Naive thymus-derived CD4-positive, alpha-beta T cell (primary cell): ENCODE measurements around the gene CTNNA3. TPM values are rescaled to one million over a fixed set of nuclear protein-coding genes. Genes with fewer than 3 reads are reported as not detected.
"Not testable (repeated sequence)": the region's sequence is repeated elsewhere in the genome, so short reads cannot be mapped to it uniquely, and the experiment has no call there.

Experiments
- ATAC-seq: fragments of 150-1000 bp; cut with Tn5 transposase; 2 replicates; pipeline ENCODE4 v1.10.0; 2021; ENCODE audit warnings: mild to moderate bottlenecking, moderate library complexity
- CTCF ChIA-PET: fragments of 350-600 bp; sonication (Branson Sonifier 250); formaldehyde crosslinking; loops from one replicate; lab custom pipeline; 2021; ENCODE audit warnings: antibody characterized with exemption; lab: Charles Lee
- POLR2A ChIA-PET: fragments of 350-600 bp; sonication (Branson Sonifier 250); formaldehyde crosslinking; loops from one replicate; lab custom pipeline; 2021; ENCODE audit warnings: antibody characterized with exemption, inconsistent platforms; lab: Charles Lee
- DNase-seq, 9 donors: peaks; one replicate each; pipeline versions ENCODE4 v3.0.0 to v3.0.0-alpha.2; 2020 to 2022; ENCODE audit warnings: mixed read lengths in 1 of 9
- H3K27ac ChIP-seq: one replicate; pipeline ENCODE4 v1.7.0; 2013; ENCODE audit warnings: mild to moderate bottlenecking, low read depth, low read length, moderate library complexity
- H3K27me3 ChIP-seq, 2 donors: one replicate each; pipeline ENCODE4 v1.7.0; 2013; ENCODE audit warnings: low read length in 2 of 2, mild to moderate bottlenecking in 2 of 2, moderate library complexity in 2 of 2; ENCODE audit not compliant: control insufficient read depth in 2 of 2, insufficient read depth in 2 of 2
- H3K36me3 ChIP-seq, 3 experiments: 1 replicate in 2 of 3; 2 replicates in 1 of 3; pipeline ENCODE4 v1.7.0; 2013; ENCODE audit warnings: low read length in 3 of 3, mild to moderate bottlenecking in 3 of 3, moderate library complexity in 1 of 3; ENCODE audit not compliant: insufficient read depth in 3 of 3, control insufficient read depth in 2 of 3
- H3K4me1 ChIP-seq, 2 donors: one replicate each; pipeline ENCODE4 v1.7.0; 2013; ENCODE audit warnings: low read length in 2 of 2, mild to moderate bottlenecking in 2 of 2, moderate library complexity in 1 of 2; ENCODE audit not compliant: control insufficient read depth in 2 of 2, insufficient read depth in 2 of 2
- H3K4me3 ChIP-seq: 2 replicates; pipeline ENCODE4 v1.7.0; 2013; ENCODE audit warnings: mild to moderate bottlenecking, low read length
- H3K9me3 ChIP-seq, 3 experiments: 1 replicate in 2 of 3; 2 replicates in 1 of 3; pipeline ENCODE4 v1.7.0; 2013; ENCODE audit warnings: low read length in 3 of 3; ENCODE audit not compliant: control insufficient read depth in 2 of 3
- H3K27ac Mint-ChIP-seq, 9 donors: one replicate each; pipeline ENCODE4 v1.8.0; 2020 to 2022; ENCODE audit warnings: mixed read lengths in 9 of 9, mild to moderate bottlenecking in 8 of 9, moderate library complexity in 5 of 9, inconsistent platforms in 2 of 9
- H3K27me3 Mint-ChIP-seq, 5 donors: one replicate each; pipeline ENCODE4 v1.8.0; 2021 to 2022; ENCODE audit warnings: mixed read lengths in 5 of 5, mild to moderate bottlenecking in 1 of 5
- H3K36me3 Mint-ChIP-seq, 5 donors: one replicate each; pipeline ENCODE4 v1.8.0; 2020 to 2022; ENCODE audit warnings: mixed read lengths in 5 of 5, mild to moderate bottlenecking in 3 of 5, inconsistent platforms in 1 of 5
- H3K4me1 Mint-ChIP-seq, 7 donors: one replicate each; pipeline ENCODE4 v1.8.0; 2020 to 2022; ENCODE audit warnings: mixed read lengths in 7 of 7, mild to moderate bottlenecking in 3 of 7, inconsistent platforms in 1 of 7
- H3K4me3 Mint-ChIP-seq, 10 donors: one replicate each; pipeline ENCODE4 v1.8.0; 2020 to 2022; ENCODE audit warnings: mild to moderate bottlenecking in 10 of 10, mixed read lengths in 10 of 10, moderate library complexity in 6 of 10, inconsistent platforms in 2 of 10
- H3K9me3 Mint-ChIP-seq, 11 donors: one replicate each; pipeline ENCODE4 v1.8.0; 2020 to 2022; ENCODE audit warnings: mixed read lengths in 11 of 11, mild to moderate bottlenecking in 4 of 11, inconsistent platforms in 1 of 11, moderate library complexity in 1 of 11
- intact Hi-C, 2 donors: fragments of 100-400 bp; cut with micrococcal nuclease; formaldehyde crosslinking; loops; one replicate each; pipeline ENCODE4 v1.15.1; 2023
- polyA plus RNA-seq, 2 donors: library from polyadenylated mRNA; unstranded; fragments of 300-500 nt; fragmentation: Illumina TruSeq; gene quantifications; one replicate each; pipeline ENCODE4 v1.2.3, GENCODE V29; 2021
- total RNA-seq, 6 experiments: library from RNA in 5 of 6; stranded (reverse) in 5 of 6; gene quantifications; 1 replicate in 5 of 6; 2 replicates in 1 of 6; pipeline ENCODE4 v1.2.3 and lab custom pipeline; 2021 to 2026

CTNNA3 gene
- total and polyA plus RNA-seq, 7 experiments from 2014 or later: 0.43 to 0.84 (median 0.71) TPM; not detected in 2

DNA sequence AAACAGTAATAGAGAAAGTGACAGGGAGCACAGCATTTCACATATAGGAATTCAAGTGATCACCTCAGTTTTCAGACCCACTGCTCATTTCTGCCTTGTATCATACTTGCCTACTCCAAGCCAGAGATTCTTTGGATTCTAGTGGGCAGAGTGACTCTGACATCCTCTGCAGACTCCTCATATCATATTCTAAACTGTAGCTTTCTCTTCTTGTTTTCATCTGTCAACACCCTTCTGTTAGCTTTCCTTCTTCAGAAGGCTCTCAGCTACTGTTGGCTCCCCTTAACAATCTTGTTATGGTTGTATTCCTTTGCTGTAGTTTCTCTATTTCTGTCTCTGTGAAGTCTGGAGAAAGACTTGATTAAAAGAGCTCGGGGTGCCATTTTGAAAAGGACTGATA lies 120.5 kb downstream of the CTNNA3 start:
- Mint-ChIP-seq H3K36me3 (no peaks in the 10 kb centered on the region), H3K27me3 (peaks cover 0 to 4% (median 0%) of the 10 kb centered on the region in 5 donors), H3K9me3 (peaks cover 0 to 6% (median 0%) of the 10 kb centered on the region in 11 donors), H3K4me1 (no peaks in the 10 kb centered on the region), H3K27ac (peak overlapping the region in 1 of 9 donors; percentile 45), H3K4me3 (no peak overlapping the region)
- Histone ChIP-seq H3K36me3 (no peaks in the 10 kb centered on the region), H3K27me3 (no peaks in the 10 kb centered on the region), H3K27ac (no peak overlapping the region), H3K4me3 (no peak overlapping the region), H3K4me1 (no peaks in the 10 kb centered on the region), H3K9me3 (no peaks in the 10 kb centered on the region)
- no peak for ATAC-seq
- intact Hi-C loops: no loop called here
- CTCF ChIA-PET: no interaction called here
- no peak for DNase-seq
- POLR2A ChIA-PET: no interaction called here

DNA sequence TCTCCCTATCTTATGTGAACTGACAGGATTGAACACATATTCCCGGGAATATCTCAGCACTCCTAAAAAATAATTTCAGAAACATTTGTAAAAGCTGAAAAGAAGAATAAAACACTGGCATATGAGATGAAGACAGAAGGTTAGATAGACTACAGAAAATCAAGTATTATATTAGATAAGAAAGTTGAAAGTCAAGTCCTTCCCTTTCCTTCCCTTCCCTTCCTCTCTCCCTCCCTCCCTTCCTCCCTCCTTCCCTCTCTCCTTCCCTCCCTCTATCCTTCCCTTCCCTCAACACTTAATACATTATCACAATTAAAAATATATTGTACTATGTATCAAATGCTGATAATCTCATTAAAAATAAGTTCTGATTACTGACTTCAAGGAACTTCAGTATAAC lies 122.5 kb downstream of the CTNNA3 start:
- Histone ChIP-seq H3K4me3 (no peak overlapping the region), H3K27me3 (no peaks in the 10 kb centered on the region), H3K36me3 (no peaks in the 10 kb centered on the region), H3K9me3 (no peaks in the 10 kb centered on the region), H3K4me1 (no peaks in the 10 kb centered on the region), H3K27ac (no peak overlapping the region)
- Mint-ChIP-seq H3K27me3 (peaks cover 0 to 9% (median 0%) of the 10 kb centered on the region in 5 donors), H3K36me3 (no peaks in the 10 kb centered on the region), H3K4me1 (no peaks in the 10 kb centered on the region), H3K27ac (no peak overlapping the region), H3K4me3 (no peak overlapping the region), H3K9me3 (peaks cover 0 to 5% (median 0%) of the 10 kb centered on the region in 11 donors)
- ATAC-seq: no peak
- intact Hi-C loops: no loop called here
- ChIA-PET POLR2A (no interaction called here), CTCF (no interaction called here)
- no peak for DNase-seq

GRCh38 chr10:67571503-67571902 lies 124.5 kb downstream of the CTNNA3 start:
- POLR2A ChIA-PET: no interaction called here
- Mint-ChIP-seq H3K4me3 (no peak overlapping the region), H3K27me3 (peaks cover 0 to 9% (median 0%) of the 10 kb centered on the region in 5 donors), H3K4me1 (no peaks in the 10 kb centered on the region), H3K9me3 (no peaks in the 10 kb centered on the region), H3K36me3 (no peaks in the 10 kb centered on the region), H3K27ac (no peak overlapping the region)
- DNase-seq (no peak), ATAC-seq (no peak)
- Histone ChIP-seq H3K4me1 (no peaks in the 10 kb centered on the region), H3K9me3 (no peaks in the 10 kb centered on the region), H3K27me3 (no peaks in the 10 kb centered on the region), H3K36me3 (no peaks in the 10 kb centered on the region), H3K27ac (no peak overlapping the region), H3K4me3 (no peak overlapping the region)
- intact Hi-C loops: no loop called here
- CTCF ChIA-PET: no interaction called here

DNA sequence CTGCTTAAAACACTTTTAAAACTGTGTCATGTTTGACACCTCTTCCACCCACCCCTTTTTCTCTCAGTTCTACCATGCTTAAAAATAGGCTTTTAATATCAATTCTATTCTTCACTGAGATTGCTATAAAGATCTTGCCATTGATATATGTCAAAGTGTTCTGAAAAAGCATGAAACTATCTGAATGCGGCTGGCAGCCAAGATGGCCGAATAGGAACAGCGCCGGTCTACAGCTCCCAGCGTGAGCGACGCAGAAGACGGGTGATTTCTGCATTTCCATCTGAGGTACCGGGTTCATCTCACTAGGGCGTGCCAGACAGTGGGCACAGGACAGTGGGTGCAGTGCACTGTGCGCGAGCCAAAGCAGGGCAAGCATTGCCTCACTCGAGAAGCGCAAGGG lies 137.7 kb downstream of the CTNNA3 start:
- Mint-ChIP-seq H3K27me3 (peaks cover 0 to 17% (median 17%) of the 10 kb centered on the region in 5 donors), H3K9me3 (peaks cover 0 to 16% (median 8%) of the 10 kb centered on the region in 11 donors)
- H3K27ac ChIP-seq, H3K36me3 ChIP-seq, H3K4me1 Mint-ChIP-seq, H3K27ac Mint-ChIP-seq, DNase-seq, H3K36me3 Mint-ChIP-seq, H3K27me3 ChIP-seq, ATAC-seq, H3K9me3 ChIP-seq, H3K4me3 ChIP-seq, H3K4me1 ChIP-seq, CTCF ChIA-PET, H3K4me3 Mint-ChIP-seq, POLR2A ChIA-PET, intact Hi-C loops: not testable (repeated sequence)

- Mint-ChIP-seq H3K9me3 (peaks cover 0 to 16% (median 5%) of the 10 kb centered on the region in 11 donors), H3K27ac (no peak overlapping the region)
Measured at GRCh38 chr10:67553254-67553653, 142.7 kb downstream of the CTNNA3 start.

DNA sequence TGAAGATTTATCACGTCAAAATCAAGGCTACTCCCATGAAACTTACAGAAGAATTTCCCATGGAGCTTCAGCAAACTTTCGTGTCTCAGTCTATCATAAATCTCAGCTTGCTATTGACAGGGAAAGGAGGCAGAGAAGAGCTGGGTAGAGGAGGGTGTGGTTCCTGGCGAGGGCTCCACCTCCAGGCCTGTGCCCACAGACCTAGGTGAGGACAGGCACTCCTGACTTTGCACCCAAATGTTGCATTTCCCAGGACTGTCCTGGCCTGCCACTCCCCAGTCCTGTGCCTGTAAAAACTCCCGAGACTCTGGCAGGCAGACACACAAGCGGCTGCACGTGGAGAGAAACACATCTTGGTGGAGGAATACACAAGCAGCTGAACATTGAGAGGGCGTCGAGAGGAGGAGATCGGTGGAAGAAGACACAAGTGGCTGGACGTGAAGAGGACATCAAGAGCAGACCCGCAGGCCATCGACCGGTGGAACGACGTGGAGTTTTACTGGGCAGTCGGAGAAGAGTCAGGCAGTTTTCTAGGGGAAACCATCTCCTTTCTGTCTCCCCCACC lies 145.1 kb downstream of the CTNNA3 start:
- no peaks in the 10 kb centered on the region for H3K4me1 ChIP-seq
- no peak for DNase-seq
- H3K27ac ChIP-seq: no peak overlapping the region
- no peak for ATAC-seq
- intact Hi-C loops: no loop called here
- H3K27ac Mint-ChIP-seq: no peak overlapping the region
- H3K4me3 ChIP-seq: no peak overlapping the region
- H3K27me3 ChIP-seq: no peaks in the 10 kb centered on the region
- no peaks in the 10 kb centered on the region for H3K4me1 Mint-ChIP-seq
- CTCF ChIA-PET: no interaction called here
- POLR2A ChIA-PET: no interaction called here
- H3K9me3 Mint-ChIP-seq: peaks cover 0 to 16% (median 5%) of the 10 kb centered on the region in 11 donors
- H3K9me3 ChIP-seq: no peaks in the 10 kb centered on the region
- no peaks in the 10 kb centered on the region for H3K36me3 Mint-ChIP-seq
- H3K4me3 Mint-ChIP-seq: no peak overlapping the region
- peaks cover 0 to 6% (median 2%) of the 10 kb centered on the region in 5 donors for H3K27me3 Mint-ChIP-seq
- H3K36me3 ChIP-seq: no peaks in the 10 kb centered on the region

More at GRCh38 chr10:67553254-67553653, 142.7 kb downstream of the CTNNA3 start:
- intact Hi-C loops: no loop called here
- POLR2A ChIA-PET: no interaction called here
- Histone ChIP-seq H3K27ac (no peak overlapping the region), H3K9me3 (no peaks in the 10 kb centered on the region), H3K4me1 (no peaks in the 10 kb centered on the region), H3K36me3 (no peaks in the 10 kb centered on the region), H3K27me3 (no peaks in the 10 kb centered on the region), H3K4me3 (no peak overlapping the region)
- Mint-ChIP-seq H3K27me3 (peaks cover 2 to 15% (median 13%) of the 10 kb centered on the region in 5 donors), H3K36me3 (peaks cover 0 to 6% (median 1%) of the 10 kb centered on the region in 5 donors), H3K4me3 (no peak overlapping the region), H3K4me1 (no peaks in the 10 kb centered on the region)
- DNase-seq: no peak
- no peak for ATAC-seq
- CTCF ChIA-PET: no interaction called here

DNA sequence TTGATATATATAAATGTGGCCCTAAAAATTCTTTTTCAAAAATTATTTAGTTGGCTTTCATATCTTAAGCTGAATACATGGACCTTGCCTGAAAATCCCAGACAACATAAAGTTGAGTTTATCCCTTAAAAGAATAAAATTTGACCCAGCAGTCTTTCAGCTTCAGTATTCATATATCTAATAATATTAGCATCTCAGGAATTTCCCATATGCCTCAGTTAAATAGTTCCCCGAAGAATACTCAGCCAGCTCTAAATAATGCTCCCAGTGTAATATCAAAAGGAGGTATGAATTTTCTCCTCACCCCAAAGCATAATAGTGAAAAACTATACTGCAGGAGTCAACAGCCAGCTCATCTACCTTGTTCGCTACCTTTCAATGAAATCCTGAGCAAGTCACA lies 145.9 kb downstream of the CTNNA3 start:
- Mint-ChIP-seq H3K9me3 (peaks cover 0 to 15% (median 2%) of the 10 kb centered on the region in 11 donors), H3K27ac (no peak overlapping the region), H3K36me3 (no peaks in the 10 kb centered on the region), H3K4me1 (no peaks in the 10 kb centered on the region), H3K4me3 (no peak overlapping the region), H3K27me3 (peaks cover 0 to 5% (median 2%) of the 10 kb centered on the region in 5 donors)
- no peaks in the 10 kb centered on the region for H3K36me3 ChIP-seq
- no peak for ATAC-seq
- H3K4me1 ChIP-seq: no peaks in the 10 kb centered on the region
- intact Hi-C loops: no loop called here
- H3K27me3 ChIP-seq: no peaks in the 10 kb centered on the region
- CTCF ChIA-PET: no interaction called here
- no peak overlapping the region for H3K4me3 ChIP-seq
- POLR2A ChIA-PET: no interaction called here
- H3K9me3 ChIP-seq: no peaks in the 10 kb centered on the region
- no peak for DNase-seq
- no peak overlapping the region for H3K27ac ChIP-seq
